Stimulated activated naive CD8-positive, alpha-beta T cell treated with anti-CD3 and anti-CD28 coated beads, Interleukin-15, amount 100 ng/mL, for 72 hours (primary cell): ENCODE results near the gene TSPAN32.
"Not testable (repeated sequence)": the region's sequence is repeated elsewhere in the genome, so short reads cannot be mapped to it uniquely, and the experiment has no call there.

Experiments used
- ATAC-seq: fragments of 150-1000 bp; cut with Tn5 transposase; 2 replicates; pipeline ENCODE4 v1.10.0; 2021; ENCODE audit warnings: mild to moderate bottlenecking, moderate library complexity
- DNase-seq, 2 donors: peaks; one replicate each; pipeline ENCODE4 v3.0.0; 2021 to 2022
- H3K27ac Mint-ChIP-seq, 2 donors: one replicate each; pipeline ENCODE4 v1.8.0; 2022; ENCODE audit warnings: mild to moderate bottlenecking in 2 of 2, mixed read lengths in 2 of 2, moderate library complexity in 2 of 2
- H3K27me3 Mint-ChIP-seq: one replicate; pipeline ENCODE4 v1.8.0; 2022; ENCODE audit warnings: mixed read lengths
- H3K4me1 Mint-ChIP-seq: one replicate; pipeline ENCODE4 v1.8.0; 2022; ENCODE audit warnings: mild to moderate bottlenecking, mixed read lengths
- H3K4me3 Mint-ChIP-seq, 2 donors: one replicate each; pipeline ENCODE4 v1.8.0; 2022; ENCODE audit warnings: mild to moderate bottlenecking in 2 of 2, mixed read lengths in 2 of 2, moderate library complexity in 1 of 2
- H3K9me3 Mint-ChIP-seq, 2 donors: one replicate each; pipeline ENCODE4 v1.8.0; 2022; ENCODE audit warnings: mixed read lengths in 2 of 2

Gene TSPAN32

GRCh38 chr11:2364386-2364785 is 62.6 kb downstream of the TSPAN32 start:
- H3K9me3 Mint-ChIP-seq, H3K4me3 Mint-ChIP-seq, DNase-seq, H3K4me1 Mint-ChIP-seq, H3K27me3 Mint-ChIP-seq, H3K27ac Mint-ChIP-seq, ATAC-seq: not testable (repeated sequence)

GRCh38 chr11:2365571-2366210 is 63.9 kb downstream of the TSPAN32 start:
- Mint-ChIP-seq H3K4me3 (no peak overlapping the region), H3K9me3 (no peaks in the 10 kb centered on the region), H3K4me1 (no peaks in the 10 kb centered on the region), H3K27ac (peak overlapping the region in 1 of 2 donors; percentile 64), H3K27me3 (peaks cover 8% of the 10 kb centered on the region)
- DNase-seq (no peak), ATAC-seq (no peak)

- Mint-ChIP-seq H3K4me1 (no peaks in the 10 kb centered on the region), H3K27ac (peak overlapping the region in 1 of 2 donors; percentile 64), H3K9me3 (no peaks in the 10 kb centered on the region), H3K27me3 (peaks cover 8% of the 10 kb centered on the region), H3K4me3 (no peak overlapping the region)
- ATAC-seq (no peak), DNase-seq (no peak)
These were observed 64.5 kb downstream of the TSPAN32 start for GRCh38 chr11:2366276-2366675.

GRCh38 chr11:2366733-2367132 is 64.9 kb downstream of the TSPAN32 start:
- H3K4me3 Mint-ChIP-seq, result no peak overlapping the region
- peaks cover 8% of the 10 kb centered on the region for H3K27me3 Mint-ChIP-seq
- no peaks in the 10 kb centered on the region for H3K9me3 Mint-ChIP-seq
- H3K4me1 Mint-ChIP-seq, result no peaks in the 10 kb centered on the region
- ATAC-seq, result no peak
- DNase-seq, result no peak
- no peak overlapping the region for H3K27ac Mint-ChIP-seq

GRCh38 chr11:2367266-2368160 is 65.7 kb downstream of the TSPAN32 start:
- peaks cover 8% of the 10 kb centered on the region for H3K27me3 Mint-ChIP-seq
- H3K4me1 Mint-ChIP-seq, result no peaks in the 10 kb centered on the region
- H3K9me3 Mint-ChIP-seq, result no peaks in the 10 kb centered on the region
- H3K4me3 Mint-ChIP-seq, result no peak overlapping the region
- H3K27ac Mint-ChIP-seq, result peak overlapping the region; percentile 9 to 87
- ATAC-seq (peak; percentile 44), DNase-seq (no peak)
